Measurements from ENCODE around the gene F8. TPM values are rescaled to one million over a fixed set of nuclear protein-coding genes. Genes with fewer than 3 reads are reported as not detected.
"Not testable (repeated sequence)": the region's sequence is repeated elsewhere in the genome, so short reads cannot be mapped to it uniquely, and the experiment has no call there.

Gene F8
- total and polyA plus RNA-seq, 2 experiments from 2014 or later, result 4.5 to 7.5 TPM

GRCh38 chrX:154824638-154825037 is 197.9 kb downstream of the F8 start:
- no peak for DNase-seq (ENCODE audit: low read depth in 1 of 2, low spot score in 1 of 2)
- no peaks in the 10 kb centered on the region for H3K4me1 ChIP-seq (ENCODE audit: low read depth)
- no peaks in the 10 kb centered on the region for H3K36me3 ChIP-seq
- peaks cover 3% of the 10 kb centered on the region for H3K9me3 ChIP-seq (ENCODE audit: low read depth)
- H3K4me3 ChIP-seq, result no peak overlapping the region
- TF ChIP-seq CTCF (IDR thresholded peaks at IDR 0.05; ENCODE audit: low read depth, low read length), result no peak
- no peaks in the 10 kb centered on the region for H3K27me3 ChIP-seq
- no peak overlapping the region for H3K27ac ChIP-seq

- H3K27ac ChIP-seq, result no peak overlapping the region
- no peak for TF ChIP-seq CTCF (IDR thresholded peaks at IDR 0.05; ENCODE audit: low read depth, low read length)
Measured at GRCh38 chrX:154822029-154822428, 200.5 kb downstream of the F8 start.

GRCh38 chrX:154821523-154821922 is 201.0 kb downstream of the F8 start:
- H3K27ac ChIP-seq, result no peak overlapping the region
- no peak for DNase-seq (ENCODE audit: low read depth in 1 of 2, low spot score in 1 of 2)
- no peak for TF ChIP-seq CTCF (IDR thresholded peaks at IDR 0.05; ENCODE audit: low read depth, low read length)

More at GRCh38 chrX:154822029-154822428, 200.5 kb downstream of the F8 start:
- Histone ChIP-seq H3K4me3 (no peak overlapping the region), H3K4me1 (ENCODE audit: low read depth) (no peaks in the 10 kb centered on the region), H3K9me3 (ENCODE audit: low read depth) (peaks cover 3% of the 10 kb centered on the region), H3K27me3 (no peaks in the 10 kb centered on the region), H3K36me3 (no peaks in the 10 kb centered on the region)
- DNase-seq (ENCODE audit: low read depth in 1 of 2, low spot score in 1 of 2), result no peak

GRCh38 chrX:154819771-154820341 is 202.7 kb downstream of the F8 start:
- Histone ChIP-seq H3K9me3 (ENCODE audit: low read depth) (peaks cover 3% of the 10 kb centered on the region), H3K4me3 (no peak overlapping the region), H3K36me3 (no peaks in the 10 kb centered on the region), H3K4me1 (ENCODE audit: low read depth) (no peaks in the 10 kb centered on the region), H3K27ac (no peak overlapping the region), H3K27me3 (no peaks in the 10 kb centered on the region)
- DNase-seq (ENCODE audit: low read depth in 1 of 2, low spot score in 1 of 2), result no peak
- TF ChIP-seq CTCF (IDR thresholded peaks at IDR 0.05; ENCODE audit: low read depth, low read length), result no peak

More at GRCh38 chrX:154821523-154821922, 201.0 kb downstream of the F8 start:
- no peaks in the 10 kb centered on the region for H3K36me3 ChIP-seq
- H3K4me1 ChIP-seq (ENCODE audit: low read depth), result no peaks in the 10 kb centered on the region
- H3K4me3 ChIP-seq, result no peak overlapping the region
- H3K27me3 ChIP-seq, result no peaks in the 10 kb centered on the region
- peaks cover 3% of the 10 kb centered on the region for H3K9me3 ChIP-seq (ENCODE audit: low read depth)

GRCh38 chrX:154818916-154819770 is 203.4 kb downstream of the F8 start:
- H3K27me3 ChIP-seq, result no peaks in the 10 kb centered on the region
- no peak for TF ChIP-seq CTCF (IDR thresholded peaks at IDR 0.05; ENCODE audit: low read depth, low read length)

GRCh38 chrX:154817048-154817618 is 205.4 kb downstream of the F8 start:
- not testable (repeated sequence) for H3K4me3 ChIP-seq; DNase-seq (ENCODE audit: low read depth in 1 of 2, low spot score in 1 of 2)

More at GRCh38 chrX:154818916-154819770, 203.4 kb downstream of the F8 start:
- H3K27ac ChIP-seq, result no peak overlapping the region
- no peak overlapping the region for H3K4me3 ChIP-seq
- peak in 1 of 2 donors; percentile 6 for DNase-seq (ENCODE audit: low read depth in 1 of 2, low spot score in 1 of 2)
- peaks cover 3% of the 10 kb centered on the region for H3K9me3 ChIP-seq (ENCODE audit: low read depth)
- H3K36me3 ChIP-seq, result no peaks in the 10 kb centered on the region
- no peaks in the 10 kb centered on the region for H3K4me1 ChIP-seq (ENCODE audit: low read depth)

GRCh38 chrX:154816326-154816898 is 206.1 kb downstream of the F8 start:
- H3K27ac ChIP-seq; DNase-seq (ENCODE audit: low read depth in 1 of 2, low spot score in 1 of 2); H3K4me1 ChIP-seq (ENCODE audit: low read depth); H3K36me3 ChIP-seq; H3K9me3 ChIP-seq (ENCODE audit: low read depth); H3K27me3 ChIP-seq; H3K4me3 ChIP-seq: not testable (repeated sequence)

More at GRCh38 chrX:154817048-154817618, 205.4 kb downstream of the F8 start:
- H3K36me3 ChIP-seq; H3K4me1 ChIP-seq (ENCODE audit: low read depth); H3K27ac ChIP-seq; H3K9me3 ChIP-seq (ENCODE audit: low read depth); H3K27me3 ChIP-seq: not testable (repeated sequence)

Measured in cardiac muscle cell (in vitro differentiated cells and primary cell).